ENCODE measurements around the gene ELK4. TPM values are rescaled to one million over a fixed set of nuclear protein-coding genes. Genes with fewer than 3 reads are reported as not detected.

The ELK4 gene
- total RNA-seq, 2 experiments from 2014 or later: 60.7 to 65.8 TPM

DNA sequence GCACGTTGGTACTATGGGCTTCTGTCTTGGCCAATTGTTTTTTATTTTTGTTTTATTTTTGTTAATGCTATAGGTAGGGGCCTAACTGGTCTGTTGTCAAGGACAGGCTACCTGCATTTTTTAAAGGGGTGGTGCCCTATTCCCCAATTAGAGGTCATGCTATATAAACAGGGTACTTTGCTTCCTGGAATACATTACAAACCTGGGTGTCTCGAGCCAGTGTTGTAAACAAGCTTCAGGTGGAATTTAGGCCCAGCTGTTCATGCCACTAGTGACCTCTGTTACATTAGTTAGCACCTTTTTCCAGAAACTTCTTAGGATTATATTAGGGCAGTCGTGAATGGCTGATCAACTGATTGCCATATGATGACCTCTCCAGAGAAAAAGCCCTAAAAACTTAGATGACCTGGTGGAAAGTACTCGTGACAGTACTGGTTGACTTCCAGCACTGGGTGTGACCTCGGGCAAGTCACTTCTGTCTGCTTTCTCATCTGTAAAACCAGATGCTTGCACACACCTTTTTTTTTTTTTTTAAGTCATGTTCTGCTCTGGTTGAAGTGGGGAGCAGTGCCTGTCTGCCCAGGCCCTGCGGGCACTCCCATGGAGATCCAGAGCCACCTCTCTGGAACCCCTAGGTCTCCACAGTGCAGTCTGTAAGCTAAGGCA, 46.5 kb downstream of the ELK4 start:
- POLR2A ChIA-PET: interaction anchor here (0.6 kb wide), 1 partner anchor 33 kb away, joined by 3 read pairs; no protein-coding TSS in a partner anchor
- no peaks in the 10 kb centered on the region for H3K36me3 Mint-ChIP-seq
- H3K27me3 Mint-ChIP-seq: peaks cover 4% of the 10 kb centered on the region
- no peaks in the 10 kb centered on the region for H3K9me3 Mint-ChIP-seq
- H3K4me3 Mint-ChIP-seq: no peak overlapping the region
- H3K4me1 Mint-ChIP-seq (ENCODE audit: low read depth): no peaks in the 10 kb centered on the region
- no peak for DNase-seq
- CTCF ChIA-PET: interaction anchor here (0.6 to 2.6 kb wide), 3 partner anchors 10 to 97 kb away, joined by 3 to 25 read pairs (median 3); no protein-coding TSS in a partner anchor
- intact Hi-C loops (cut with micrococcal nuclease): no loop called here
- no peak overlapping the region for H3K27ac Mint-ChIP-seq

DNA sequence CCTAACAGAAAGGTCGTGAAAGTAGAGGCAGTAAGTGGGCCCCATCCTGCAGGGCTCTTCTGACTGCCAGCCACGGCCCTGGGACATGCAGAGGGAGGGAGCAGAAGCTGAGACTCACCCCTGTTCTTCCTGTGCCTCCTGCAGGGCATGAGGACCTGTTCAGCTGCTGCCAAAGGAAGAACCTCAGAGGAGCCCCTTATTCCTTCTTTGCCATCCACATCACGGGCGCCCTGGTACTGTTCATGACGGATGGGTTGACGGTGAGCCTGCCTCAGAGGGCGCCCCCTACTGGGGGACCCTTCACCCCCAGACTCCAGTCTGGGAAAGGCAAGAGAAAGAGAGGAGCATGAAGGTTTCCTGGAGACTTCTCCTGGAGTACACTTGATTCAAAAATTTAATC, 47.1 kb downstream of the ELK4 start:
- no peak for DNase-seq
- ChIA-PET POLR2A (interaction anchor here (0.6 kb wide), 1 partner anchor 33 kb away, joined by 3 read pairs; no protein-coding TSS in a partner anchor), CTCF (interaction anchor here (2.6 kb wide), 1 partner anchor 72 kb away, joined by 25 read pairs; no protein-coding TSS in a partner anchor)
- intact Hi-C loops (cut with micrococcal nuclease): no loop called here
- no peaks in the 10 kb centered on the region for H3K4me1 Mint-ChIP-seq (ENCODE audit: low read depth)
- H3K9me3 Mint-ChIP-seq: no peaks in the 10 kb centered on the region
- H3K36me3 Mint-ChIP-seq: no peaks in the 10 kb centered on the region
- H3K27ac Mint-ChIP-seq: no peak overlapping the region
- peaks cover 4% of the 10 kb centered on the region for H3K27me3 Mint-ChIP-seq
- no peak overlapping the region for H3K4me3 Mint-ChIP-seq

DNA sequence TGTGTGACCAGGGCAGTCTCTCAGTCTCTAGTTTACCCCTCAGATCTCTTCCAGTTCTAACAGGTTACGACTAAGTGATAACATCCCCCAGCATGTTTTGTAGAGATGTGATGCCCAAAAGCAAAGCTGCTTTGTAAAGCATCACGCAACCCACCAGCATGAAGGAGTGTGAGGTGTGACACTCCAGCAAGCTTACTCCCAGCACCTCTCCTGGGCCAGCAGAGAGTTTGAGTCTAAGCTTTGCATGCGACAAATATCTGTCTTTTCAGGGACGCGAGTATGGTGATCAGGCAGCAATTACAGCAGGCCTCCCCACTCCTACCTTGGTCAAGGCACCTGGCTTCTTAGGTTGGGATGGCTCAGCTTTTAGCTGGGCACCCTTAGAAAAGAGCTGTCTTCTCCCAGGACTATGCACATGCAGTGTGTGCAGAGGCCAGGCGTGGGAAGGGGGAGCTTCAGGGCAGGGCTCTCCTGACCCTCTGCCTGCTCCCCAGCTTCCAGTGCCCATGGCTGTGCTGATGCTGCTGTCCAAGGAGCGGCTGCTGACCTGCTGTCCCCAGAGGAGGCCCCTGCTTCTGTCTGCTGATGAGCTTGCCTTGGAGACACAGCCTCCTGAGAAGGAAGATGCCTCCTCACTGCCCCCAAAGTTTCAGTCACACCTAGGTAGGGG, 48.2 kb downstream of the ELK4 start:
- Mint-ChIP-seq H3K9me3 (no peaks in the 10 kb centered on the region), H3K27me3 (peaks cover 4% of the 10 kb centered on the region), H3K4me1 (ENCODE audit: low read depth) (no peaks in the 10 kb centered on the region), H3K27ac (no peak overlapping the region), H3K36me3 (no peaks in the 10 kb centered on the region), H3K4me3 (no peak overlapping the region)
- CTCF ChIA-PET: interaction anchor here (0.8 to 2.6 kb wide), 6 partner anchors 8 to 76 kb away, joined by 3 to 25 read pairs (median 5); no protein-coding TSS in a partner anchor
- POLR2A ChIA-PET: no interaction called here
- DNase-seq: no peak
- intact Hi-C loops (cut with micrococcal nuclease): no loop called here

DNA sequence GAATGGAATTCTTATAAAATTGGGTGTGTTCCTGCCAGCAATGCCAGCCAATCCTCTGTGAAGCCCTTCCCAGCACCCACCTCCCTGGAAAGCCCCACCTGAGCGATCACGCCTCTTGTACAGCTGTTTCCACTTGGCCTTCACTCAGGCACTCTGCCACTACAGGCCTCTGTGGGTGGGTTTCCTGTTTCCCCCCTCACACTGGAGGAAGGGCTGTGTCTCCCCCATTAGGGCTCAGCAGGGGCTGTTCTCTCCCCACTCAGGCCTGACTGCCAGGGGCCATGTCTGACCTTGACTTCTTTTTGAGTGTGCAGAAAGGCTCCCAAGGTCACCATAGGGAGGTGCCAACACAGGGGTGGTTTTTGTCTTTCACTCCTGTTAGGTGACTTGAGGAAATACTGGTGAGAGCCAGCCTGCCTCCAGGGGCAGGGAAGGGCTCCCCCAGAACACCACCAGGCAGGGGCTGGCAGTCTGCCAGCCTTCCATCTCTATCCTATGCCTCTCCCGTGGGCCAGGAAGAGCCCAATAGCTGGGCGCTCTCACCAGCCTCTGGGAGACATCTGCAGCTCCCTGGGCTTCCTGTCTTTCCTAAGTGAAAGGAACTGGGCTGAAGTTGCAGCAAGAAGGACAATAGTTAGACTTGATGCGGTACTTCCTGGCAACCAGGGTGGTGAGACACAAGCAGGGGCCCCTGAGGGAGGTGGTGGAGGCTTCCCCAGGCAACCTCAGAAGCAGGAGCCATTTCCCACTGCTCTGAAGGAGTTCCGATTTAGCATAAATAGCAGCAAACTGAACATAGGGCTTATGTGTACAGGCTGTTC, 49.1 kb downstream of the ELK4 start:
- intact Hi-C loops (cut with micrococcal nuclease): no loop called here
- no peak overlapping the region for H3K27ac Mint-ChIP-seq
- ChIA-PET CTCF (interaction anchor here (1.1 to 1.4 kb wide), 3 partner anchors 9 to 77 kb away, joined by 3 to 6 read pairs (median 5); no protein-coding TSS in a partner anchor), POLR2A (no interaction called here)
- DNase-seq: no peak
- H3K4me3 Mint-ChIP-seq: no peak overlapping the region
- peaks cover 12% of the 10 kb centered on the region for H3K27me3 Mint-ChIP-seq
- H3K9me3 Mint-ChIP-seq: no peaks in the 10 kb centered on the region
- H3K36me3 Mint-ChIP-seq: no peaks in the 10 kb centered on the region
- H3K4me1 Mint-ChIP-seq (ENCODE audit: low read depth): no peaks in the 10 kb centered on the region

- H3K9me3 Mint-ChIP-seq: no peaks in the 10 kb centered on the region
- peaks cover 15% of the 10 kb centered on the region for H3K27me3 Mint-ChIP-seq
- ChIA-PET CTCF (no interaction called here), POLR2A (interaction anchor here (0.5 kb wide), 1 partner anchor 61 kb away, joined by 3 read pairs; no protein-coding TSS in a partner anchor)
- H3K36me3 Mint-ChIP-seq: no peaks in the 10 kb centered on the region
- no peak overlapping the region for H3K4me3 Mint-ChIP-seq
- no peak for DNase-seq
- no peak overlapping the region for H3K27ac Mint-ChIP-seq
- intact Hi-C loops (cut with micrococcal nuclease): no loop called here
- no peaks in the 10 kb centered on the region for H3K4me1 Mint-ChIP-seq (ENCODE audit: low read depth)
Measured at GRCh38 chr1:205582046-205582445, 49.8 kb downstream of the ELK4 start.

GRCh38 chr1:205581321-205581980, 50.4 kb downstream of the ELK4 start:
- peak; percentile 5 for DNase-seq

DNA sequence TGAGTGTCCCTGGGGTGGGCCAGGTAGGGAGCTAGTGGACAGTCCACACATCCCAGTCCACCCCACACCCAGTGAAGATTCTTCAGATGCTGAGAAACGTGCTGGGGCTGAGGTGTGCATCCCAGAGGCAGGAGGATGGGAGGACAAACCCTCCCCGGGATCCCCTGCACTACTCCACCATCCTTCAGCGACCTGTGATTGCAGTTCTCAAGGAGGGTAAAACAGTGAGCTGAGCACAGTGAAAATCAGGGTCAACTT, 51.0 kb downstream of the ELK4 start:
- ChIA-PET CTCF (interaction anchor here (2.8 kb wide), 1 partner anchor 11 kb away, joined by 10 read pairs; no protein-coding TSS in a partner anchor), POLR2A (no interaction called here)
- Mint-ChIP-seq H3K9me3 (no peaks in the 10 kb centered on the region), H3K4me1 (ENCODE audit: low read depth) (no peaks in the 10 kb centered on the region), H3K4me3 (no peak overlapping the region), H3K27me3 (peaks cover 17% of the 10 kb centered on the region), H3K36me3 (no peaks in the 10 kb centered on the region), H3K27ac (no peak overlapping the region)
- intact Hi-C loops (cut with micrococcal nuclease): no loop called here
- DNase-seq: no peak

More at GRCh38 chr1:205581321-205581980, 50.4 kb downstream of the ELK4 start:
- Mint-ChIP-seq H3K4me3 (no peak overlapping the region), H3K4me1 (ENCODE audit: low read depth) (no peaks in the 10 kb centered on the region), H3K27ac (no peak overlapping the region), H3K27me3 (peaks cover 17% of the 10 kb centered on the region), H3K9me3 (no peaks in the 10 kb centered on the region), H3K36me3 (no peaks in the 10 kb centered on the region)
- ChIA-PET CTCF (interaction anchor here (2.8 kb wide), 1 partner anchor 10 kb away, joined by 10 read pairs; no protein-coding TSS in a partner anchor), POLR2A (interaction anchor here (0.5 kb wide), 1 partner anchor 62 kb away, joined by 3 read pairs; no protein-coding TSS in a partner anchor)
- intact Hi-C loops (cut with micrococcal nuclease): no loop called here

DNA sequence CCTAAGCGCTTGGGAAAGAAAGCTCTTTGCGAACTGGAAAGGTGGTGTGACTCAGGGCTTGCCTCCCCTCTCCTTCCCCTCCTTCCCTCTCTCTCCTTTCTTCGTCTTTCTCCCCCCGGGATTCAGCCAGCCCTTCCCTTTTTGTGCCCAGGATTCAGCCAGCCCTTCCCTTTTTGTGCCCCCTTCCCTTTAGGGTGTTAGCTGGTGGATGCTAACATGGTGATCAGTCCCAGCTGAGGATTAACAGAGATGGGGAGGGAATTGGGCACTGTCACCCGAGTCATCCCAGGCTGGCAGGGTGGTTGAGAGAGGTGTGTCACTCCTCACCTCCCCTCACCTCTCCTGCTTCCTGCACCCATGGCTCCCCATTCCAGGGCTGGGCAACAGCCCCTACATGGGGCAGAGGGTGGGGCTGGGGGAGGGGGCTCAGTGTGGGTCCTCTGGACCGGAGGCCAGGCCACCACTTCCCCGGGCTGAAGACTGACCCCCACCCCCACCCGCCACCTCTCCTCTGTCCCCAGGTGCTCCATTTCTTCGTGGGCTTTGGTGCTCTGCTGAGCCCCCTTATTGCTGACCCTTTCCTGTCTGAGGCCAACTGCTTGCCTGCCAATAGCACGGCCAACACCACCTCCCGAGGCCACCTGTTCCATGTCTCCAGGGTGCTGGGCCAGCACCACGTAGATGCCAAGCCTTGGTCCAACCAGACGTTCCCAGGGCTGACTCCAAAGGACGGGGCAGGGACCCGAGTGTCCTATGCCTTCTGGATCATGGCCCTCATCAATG, 51.5 kb downstream of the ELK4 start:
- H3K4me3 Mint-ChIP-seq: no peak overlapping the region
- ChIA-PET CTCF (interaction anchor here (0.8 to 2.8 kb wide), 2 partner anchors 11 to 56 kb away, joined by 3 to 10 read pairs; no protein-coding TSS in a partner anchor), POLR2A (no interaction called here)
- H3K36me3 Mint-ChIP-seq: no peaks in the 10 kb centered on the region
- peaks cover 17% of the 10 kb centered on the region for H3K27me3 Mint-ChIP-seq
- no peaks in the 10 kb centered on the region for H3K9me3 Mint-ChIP-seq
- no peak for DNase-seq
- intact Hi-C loops (cut with micrococcal nuclease): no loop called here
- H3K27ac Mint-ChIP-seq: no peak overlapping the region
- no peaks in the 10 kb centered on the region for H3K4me1 Mint-ChIP-seq (ENCODE audit: low read depth)

DNA sequence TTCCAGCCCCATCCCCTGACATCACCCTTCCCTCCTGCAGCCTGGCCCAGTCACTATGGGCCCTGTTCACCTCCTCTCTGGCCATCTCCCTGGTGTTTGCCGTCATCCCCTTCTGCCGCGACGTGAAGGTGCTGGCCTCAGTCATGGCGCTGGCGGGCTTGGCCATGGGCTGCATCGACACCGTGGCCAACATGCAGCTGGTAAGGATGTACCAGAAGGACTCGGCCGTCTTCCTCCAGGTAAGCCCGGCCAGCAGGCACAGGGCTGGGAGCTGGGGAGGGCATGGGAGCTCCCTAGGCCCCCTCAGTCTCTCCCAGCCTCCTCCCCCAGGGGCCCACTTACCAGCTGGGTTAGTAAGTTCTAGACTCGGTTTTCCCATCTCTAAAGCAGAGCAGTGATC, 52.1 kb downstream of the ELK4 start:
- no peak overlapping the region for H3K4me3 Mint-ChIP-seq
- intact Hi-C loops (cut with micrococcal nuclease): no loop called here

GRCh38 chr1:205578780-205579571, 52.8 kb downstream of the ELK4 start:
- intact Hi-C loops (cut with micrococcal nuclease): no loop called here
- Mint-ChIP-seq H3K4me1 (ENCODE audit: low read depth) (no peaks in the 10 kb centered on the region), H3K27me3 (peaks cover 19% of the 10 kb centered on the region), H3K4me3 (no peak overlapping the region), H3K27ac (no peak overlapping the region), H3K9me3 (no peaks in the 10 kb centered on the region), H3K36me3 (no peaks in the 10 kb centered on the region)
- no peak for DNase-seq
- ChIA-PET POLR2A (no interaction called here), CTCF (interaction anchor here (2.8 kb wide), 1 partner anchor 13 kb away, joined by 10 read pairs; no protein-coding TSS in a partner anchor)

More for the DNA sequence above, 52.1 kb downstream of the ELK4 start:
- Mint-ChIP-seq H3K4me1 (ENCODE audit: low read depth) (no peaks in the 10 kb centered on the region), H3K27me3 (peaks cover 17% of the 10 kb centered on the region), H3K9me3 (no peaks in the 10 kb centered on the region), H3K36me3 (no peaks in the 10 kb centered on the region), H3K27ac (no peak overlapping the region)
- no peak for DNase-seq
- ChIA-PET CTCF (interaction anchor here (0.8 to 2.8 kb wide), 2 partner anchors 12 to 56 kb away, joined by 3 to 10 read pairs; no protein-coding TSS in a partner anchor), POLR2A (no interaction called here)

Data from activated CD4-positive, alpha-beta memory T cell treated with anti-CD3 and anti-CD28 coated beads for 36 hours (primary cell).